ENCODE data around the gene ATXN2.

DNA sequence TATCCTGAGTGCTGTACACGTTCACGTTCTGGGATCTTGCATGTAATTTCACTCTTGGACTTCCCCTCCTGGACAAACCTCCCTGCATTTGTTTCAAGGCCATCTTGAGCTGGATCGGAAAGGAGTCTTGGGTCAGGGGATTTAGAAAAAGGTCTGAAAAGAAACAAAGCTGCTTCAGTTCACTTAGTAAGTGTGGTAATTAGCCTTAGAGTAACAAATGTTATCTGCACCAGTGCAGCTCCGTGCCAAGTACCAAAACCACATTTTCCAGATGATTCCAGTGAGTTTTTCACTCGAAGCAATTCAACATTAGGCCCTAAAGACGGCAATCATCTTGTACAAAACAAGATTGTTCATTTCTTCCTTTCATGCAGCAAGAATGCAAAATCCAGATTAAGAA is 39.4 kb upstream of the ATXN2 start:
- TF ChIP-seq ZZZ3 (IDR thresholded peaks at IDR 0.05) (no peak), NFYB (IDR thresholded peaks at IDR 0.05; ENCODE audit: extremely low read depth, insufficient read length) (no peak), YBX1 (IDR thresholded peaks at IDR 0.05) (no peak), CEBPB (tag; IDR thresholded peaks at IDR 0.05) (no peak), HEY1 (CRISPR knock-in tag; IDR thresholded peaks at IDR 0.05; ENCODE audit: borderline replicate concordance) (no peak), SMAD3 (CRISPR knock-in tag; conservative IDR thresholded peaks at IDR 0.05) (no peak), POLR2A (conservative IDR thresholded peaks at IDR 0.05) (no peak), TAF1 (IDR thresholded peaks at IDR 0.05; ENCODE audit: control insufficient read depth, extremely low read depth, insufficient read depth, low read length, severe bottlenecking) (no peak), SFPQ (IDR thresholded peaks at IDR 0.05; ENCODE audit: low read depth, low read length) (no peak), MLX (CRISPR knock-in tag; conservative IDR thresholded peaks at IDR 0.05) (no peak), ZNF239 (CRISPR knock-in tag; IDR thresholded peaks at IDR 0.05) (no peak)

Data from K562 (cell line).